Loucy (cell line): Measurements from ENCODE around the gene BMPR1B.

Experiments used
- H2AFZ ChIP-seq: fragments of 200-600 bp; sonication (generic); 2 replicates; pipeline ENCODE4 v1.6.0; 2016; ENCODE audit warnings: antibody characterized with exemption, mild to moderate bottlenecking, low read length, moderate library complexity
- H3F3A ChIP-seq: fragments of 200-600 bp; 2 replicates; pipeline ENCODE4 v1.6.0; 2016; ENCODE audit warnings: antibody characterized with exemption, low read depth, mild to moderate bottlenecking
- H3K27me3 ChIP-seq: fragments of 200-600 bp; sonication (generic); 2 replicates; pipeline ENCODE4 v1.6.1; 2014; ENCODE audit warnings: low read length, mild to moderate bottlenecking; ENCODE audit not compliant: insufficient read depth, poor library complexity, severe bottlenecking
- H3K36me3 ChIP-seq: fragments of 200-600 bp; sonication (generic); 2 replicates; pipeline ENCODE4 v1.6.1; 2016; ENCODE audit warnings: low read length; ENCODE audit not compliant: insufficient read depth
- H3K4me1 ChIP-seq: fragments of 200-600 bp; sonication (generic); 2 replicates; pipeline ENCODE4 v1.5.1; 2014; ENCODE audit warnings: low read length, mild to moderate bottlenecking; ENCODE audit not compliant: insufficient read depth, poor library complexity, severe bottlenecking
- H3K4me2 ChIP-seq: fragments of 200-600 bp; sonication (generic); 2 replicates; pipeline ENCODE4 v1.6.0; 2014; ENCODE audit warnings: antibody characterized with exemption, low read length, low read depth, mild to moderate bottlenecking; ENCODE audit not compliant: poor library complexity, severe bottlenecking
- H3K4me3 ChIP-seq: fragments of 200-600 bp; sonication (generic); 2 replicates; pipeline ENCODE4 v1.5.1; 2014; ENCODE audit warnings: low read length, mild to moderate bottlenecking, mixed read lengths; ENCODE audit not compliant: poor library complexity, severe bottlenecking
- H3K79me2 ChIP-seq: fragments of 200-600 bp; sonication (generic); 2 replicates; pipeline ENCODE4 v1.6.1; 2014; ENCODE audit warnings: low read length; ENCODE audit not compliant: insufficient read depth
- H3K9ac ChIP-seq: fragments of 200-600 bp; sonication (generic); 2 replicates; pipeline ENCODE4 v1.6.0; 2014; ENCODE audit warnings: mild to moderate bottlenecking, low read depth, low read length, moderate library complexity; ENCODE audit not compliant: poor library complexity, severe bottlenecking
- H3K9me2 ChIP-seq: fragments of 200-600 bp; sonication (generic); replicated peaks from 2 replicates; pipeline ENCODE4 v1.6.1; 2016; ENCODE audit warnings: low read depth, low read length, mixed read lengths
- H3K9me3 ChIP-seq: fragments of 200-600 bp; sonication (generic); 2 replicates; pipeline ENCODE4 v1.6.1; 2014; ENCODE audit warnings: mild to moderate bottlenecking, antibody characterized with exemption, low read length, low read depth; ENCODE audit not compliant: insufficient read depth
- H4K20me1 ChIP-seq: fragments of 200-600 bp; sonication (generic); 2 replicates; pipeline ENCODE4 v1.6.0; 2014; ENCODE audit warnings: antibody characterized with exemption, low read length, mild to moderate bottlenecking; ENCODE audit not compliant: insufficient read depth, poor library complexity, severe bottlenecking
- EZH2phosphoT487 ChIP-seq: fragments of 200-600 bp; IDR thresholded peaks from 2 replicates; pipeline ENCODE4 v1.6.1; 2018; ENCODE audit warnings: antibody characterized with exemption, mild to moderate bottlenecking, moderate library complexity, borderline replicate concordance
- TF ChIP-seq, protein P1 (sequence below): fragments of 200-600 bp; sonication (generic); conservative IDR thresholded peaks from 2 replicates; pipeline ENCODE4 v1.5.1; 2014; ENCODE audit warnings: mild to moderate bottlenecking, antibody characterized with exemption, low read length

Gene BMPR1B

DNA sequence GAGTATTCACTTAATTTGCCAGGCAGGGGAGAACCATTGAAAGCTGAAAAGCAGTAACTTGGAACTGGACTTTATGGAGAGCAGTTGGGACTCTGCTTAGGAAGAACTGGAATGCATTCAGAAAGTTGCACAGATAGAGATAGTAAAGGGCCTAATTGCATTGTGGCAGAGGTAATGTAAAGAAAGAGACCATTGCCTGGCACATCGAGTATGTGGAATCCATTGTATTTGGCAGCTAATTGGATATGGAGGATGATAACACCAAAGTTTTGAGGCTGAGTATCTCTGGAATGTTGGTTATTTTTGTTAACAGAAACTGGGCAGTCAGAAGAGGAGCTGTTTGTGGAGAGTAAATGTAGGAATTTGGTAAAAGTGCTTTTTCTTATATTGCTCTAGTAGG is 169.9 kb downstream of the BMPR1B start:
- no peaks in the 10 kb centered on the region for H3K4me1 ChIP-seq
- no peaks in the 10 kb centered on the region for H3K36me3 ChIP-seq
- no peaks in the 10 kb centered on the region for H3K79me2 ChIP-seq
- H3K9ac ChIP-seq = no peak overlapping the region
- no peaks in the 10 kb centered on the region for H3F3A ChIP-seq
- H3K9me3 ChIP-seq = no peaks in the 10 kb centered on the region
- H3K4me3 ChIP-seq = no peak overlapping the region
- TF ChIP-seq, protein P1, sequence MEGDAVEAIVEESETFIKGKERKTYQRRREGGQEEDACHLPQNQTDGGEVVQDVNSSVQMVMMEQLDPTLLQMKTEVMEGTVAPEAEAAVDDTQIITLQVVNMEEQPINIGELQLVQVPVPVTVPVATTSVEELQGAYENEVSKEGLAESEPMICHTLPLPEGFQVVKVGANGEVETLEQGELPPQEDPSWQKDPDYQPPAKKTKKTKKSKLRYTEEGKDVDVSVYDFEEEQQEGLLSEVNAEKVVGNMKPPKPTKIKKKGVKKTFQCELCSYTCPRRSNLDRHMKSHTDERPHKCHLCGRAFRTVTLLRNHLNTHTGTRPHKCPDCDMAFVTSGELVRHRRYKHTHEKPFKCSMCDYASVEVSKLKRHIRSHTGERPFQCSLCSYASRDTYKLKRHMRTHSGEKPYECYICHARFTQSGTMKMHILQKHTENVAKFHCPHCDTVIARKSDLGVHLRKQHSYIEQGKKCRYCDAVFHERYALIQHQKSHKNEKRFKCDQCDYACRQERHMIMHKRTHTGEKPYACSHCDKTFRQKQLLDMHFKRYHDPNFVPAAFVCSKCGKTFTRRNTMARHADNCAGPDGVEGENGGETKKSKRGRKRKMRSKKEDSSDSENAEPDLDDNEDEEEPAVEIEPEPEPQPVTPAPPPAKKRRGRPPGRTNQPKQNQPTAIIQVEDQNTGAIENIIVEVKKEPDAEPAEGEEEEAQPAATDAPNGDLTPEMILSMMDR = no peak
- TF ChIP-seq EZH2phosphoT487 = no peak
- H2AFZ ChIP-seq = no peak overlapping the region
- H3K9me2 ChIP-seq = no peaks in the 10 kb centered on the region
- no peak overlapping the region for H3K4me2 ChIP-seq
- H3K27me3 ChIP-seq = no peaks in the 10 kb centered on the region
- H4K20me1 ChIP-seq = no peaks in the 10 kb centered on the region

DNA sequence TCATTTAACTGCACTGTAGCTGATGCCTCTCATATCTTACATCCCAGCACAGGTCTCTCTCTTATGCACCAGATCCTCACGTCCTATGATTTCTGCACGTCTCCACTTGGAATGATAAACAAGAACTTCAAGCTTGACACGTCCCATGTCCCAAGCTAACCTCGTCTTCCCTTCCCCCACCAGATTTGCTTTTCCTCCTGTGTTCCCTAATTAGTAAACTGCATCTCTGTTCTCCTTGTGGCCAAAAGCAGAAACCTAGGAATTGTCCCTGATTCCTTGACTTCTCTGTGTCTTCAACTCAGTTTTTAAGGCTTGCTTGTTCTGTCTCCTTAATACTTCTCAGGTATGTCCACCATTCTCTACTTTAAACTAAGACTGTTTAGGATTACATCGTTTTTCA is 171.9 kb downstream of the BMPR1B start:
- H3K4me2 ChIP-seq = no peak overlapping the region
- no peak overlapping the region for H3K9ac ChIP-seq
- H4K20me1 ChIP-seq = no peaks in the 10 kb centered on the region
- TF ChIP-seq EZH2phosphoT487 = no peak
- TF ChIP-seq, protein P1 = no peak
- H3K9me3 ChIP-seq = no peaks in the 10 kb centered on the region
- H3K79me2 ChIP-seq = no peaks in the 10 kb centered on the region
- H3K4me1 ChIP-seq = no peaks in the 10 kb centered on the region
- H3K36me3 ChIP-seq = no peaks in the 10 kb centered on the region
- no peaks in the 10 kb centered on the region for H3F3A ChIP-seq
- no peaks in the 10 kb centered on the region for H3K27me3 ChIP-seq
- H3K4me3 ChIP-seq = no peak overlapping the region
- H2AFZ ChIP-seq = no peak overlapping the region
- no peaks in the 10 kb centered on the region for H3K9me2 ChIP-seq

- H3K9me2 ChIP-seq = no peaks in the 10 kb centered on the region
- H3K27me3 ChIP-seq = no peaks in the 10 kb centered on the region
- H3K9ac ChIP-seq = no peak overlapping the region
- H3K4me1 ChIP-seq = no peaks in the 10 kb centered on the region
- H3K4me2 ChIP-seq = no peak overlapping the region
- no peaks in the 10 kb centered on the region for H4K20me1 ChIP-seq
- no peaks in the 10 kb centered on the region for H3K9me3 ChIP-seq
- TF ChIP-seq, protein P1 = no peak
- no peak for TF ChIP-seq EZH2phosphoT487
- H3F3A ChIP-seq = no peaks in the 10 kb centered on the region
- no peak overlapping the region for H3K4me3 ChIP-seq
- H2AFZ ChIP-seq = no peak overlapping the region
- H3K36me3 ChIP-seq = no peaks in the 10 kb centered on the region
- no peaks in the 10 kb centered on the region for H3K79me2 ChIP-seq
Observed at GRCh38 chr4:94931626-94932025, 173.9 kb downstream of the BMPR1B start.
